Loucy (cell line): Measurements from ENCODE around the gene PCDHGB4.
"Not testable (repeated sequence)": the region's sequence is repeated elsewhere in the genome, so short reads cannot be mapped to it uniquely, and the experiment has no call there.

Experiments
- H2AFZ ChIP-seq: fragments of 200-600 bp; sonication (generic); 2 replicates; pipeline ENCODE4 v1.6.0; 2016; ENCODE audit warnings: antibody characterized with exemption, mild to moderate bottlenecking, low read length, moderate library complexity
- H3F3A ChIP-seq: fragments of 200-600 bp; 2 replicates; pipeline ENCODE4 v1.6.0; 2016; ENCODE audit warnings: antibody characterized with exemption, low read depth, mild to moderate bottlenecking
- H3K27me3 ChIP-seq: fragments of 200-600 bp; sonication (generic); 2 replicates; pipeline ENCODE4 v1.6.1; 2014; ENCODE audit warnings: low read length, mild to moderate bottlenecking; ENCODE audit not compliant: insufficient read depth, poor library complexity, severe bottlenecking
- H3K36me3 ChIP-seq: fragments of 200-600 bp; sonication (generic); 2 replicates; pipeline ENCODE4 v1.6.1; 2016; ENCODE audit warnings: low read length; ENCODE audit not compliant: insufficient read depth
- H3K4me1 ChIP-seq: fragments of 200-600 bp; sonication (generic); 2 replicates; pipeline ENCODE4 v1.5.1; 2014; ENCODE audit warnings: low read length, mild to moderate bottlenecking; ENCODE audit not compliant: insufficient read depth, poor library complexity, severe bottlenecking
- H3K4me2 ChIP-seq: fragments of 200-600 bp; sonication (generic); 2 replicates; pipeline ENCODE4 v1.6.0; 2014; ENCODE audit warnings: antibody characterized with exemption, low read length, low read depth, mild to moderate bottlenecking; ENCODE audit not compliant: poor library complexity, severe bottlenecking
- H3K4me3 ChIP-seq: fragments of 200-600 bp; sonication (generic); 2 replicates; pipeline ENCODE4 v1.5.1; 2014; ENCODE audit warnings: low read length, mild to moderate bottlenecking, mixed read lengths; ENCODE audit not compliant: poor library complexity, severe bottlenecking
- H3K79me2 ChIP-seq: fragments of 200-600 bp; sonication (generic); 2 replicates; pipeline ENCODE4 v1.6.1; 2014; ENCODE audit warnings: low read length; ENCODE audit not compliant: insufficient read depth
- H3K9ac ChIP-seq: fragments of 200-600 bp; sonication (generic); 2 replicates; pipeline ENCODE4 v1.6.0; 2014; ENCODE audit warnings: mild to moderate bottlenecking, low read depth, low read length, moderate library complexity; ENCODE audit not compliant: poor library complexity, severe bottlenecking
- H3K9me2 ChIP-seq: fragments of 200-600 bp; sonication (generic); replicated peaks from 2 replicates; pipeline ENCODE4 v1.6.1; 2016; ENCODE audit warnings: low read depth, low read length, mixed read lengths
- H3K9me3 ChIP-seq: fragments of 200-600 bp; sonication (generic); 2 replicates; pipeline ENCODE4 v1.6.1; 2014; ENCODE audit warnings: mild to moderate bottlenecking, antibody characterized with exemption, low read length, low read depth; ENCODE audit not compliant: insufficient read depth
- H4K20me1 ChIP-seq: fragments of 200-600 bp; sonication (generic); 2 replicates; pipeline ENCODE4 v1.6.0; 2014; ENCODE audit warnings: antibody characterized with exemption, low read length, mild to moderate bottlenecking; ENCODE audit not compliant: insufficient read depth, poor library complexity, severe bottlenecking
- CTCF ChIP-seq: fragments of 200-600 bp; sonication (generic); conservative IDR thresholded peaks from 2 replicates; pipeline ENCODE4 v1.5.1; 2014; ENCODE audit warnings: mild to moderate bottlenecking, antibody characterized with exemption, low read length
- EZH2phosphoT487 ChIP-seq: fragments of 200-600 bp; IDR thresholded peaks from 2 replicates; pipeline ENCODE4 v1.6.1; 2018; ENCODE audit warnings: antibody characterized with exemption, mild to moderate bottlenecking, moderate library complexity, borderline replicate concordance

The PCDHGB4 gene

GRCh38 chr5:141397756-141398551 is 10.5 kb downstream of the PCDHGB4 start, which contains the start of gene PCDHGB5:
Gene PCDHGB5 (plus strand): TSS chr5:141397947. CDS start chr5:141398128, 181 bp downstream.
- H4K20me1 ChIP-seq, H3K4me2 ChIP-seq, H2AFZ ChIP-seq, H3K27me3 ChIP-seq, H3K4me3 ChIP-seq, H3K79me2 ChIP-seq, H3K9ac ChIP-seq, H3F3A ChIP-seq, H3K4me1 ChIP-seq, H3K36me3 ChIP-seq, H3K9me3 ChIP-seq, H3K9me2 ChIP-seq: not testable (repeated sequence)
- 0 out of 2 replicates have a peak, but pooled peaks have one; percentile 8 for TF ChIP-seq CTCF

GRCh38 chr5:141398608-141399007 is 11.1 kb downstream of the PCDHGB4 start:
- no peaks in the 10 kb centered on the region for H3F3A ChIP-seq
- TF ChIP-seq EZH2phosphoT487 (no peak), CTCF (no peak)
- H3K36me3 ChIP-seq, result no peaks in the 10 kb centered on the region
- no peaks in the 10 kb centered on the region for H3K4me1 ChIP-seq
- H3K4me2 ChIP-seq, result no peak overlapping the region
- no peak overlapping the region for H3K4me3 ChIP-seq
- no peak overlapping the region for H3K9ac ChIP-seq
- H3K9me3 ChIP-seq, result no peaks in the 10 kb centered on the region
- H4K20me1 ChIP-seq, result no peaks in the 10 kb centered on the region
- H3K27me3 ChIP-seq, result no peaks in the 10 kb centered on the region
- no peaks in the 10 kb centered on the region for H3K79me2 ChIP-seq
- no peak overlapping the region for H2AFZ ChIP-seq
- no peaks in the 10 kb centered on the region for H3K9me2 ChIP-seq

- Histone ChIP-seq H4K20me1 (no peaks in the 10 kb centered on the region), H3K4me2 (no peak overlapping the region), H3K27me3 (no peaks in the 10 kb centered on the region), H3F3A (no peaks in the 10 kb centered on the region), H3K9me3 (no peaks in the 10 kb centered on the region), H3K4me1 (no peaks in the 10 kb centered on the region), H2AFZ (no peak overlapping the region), H3K9me2 (no peaks in the 10 kb centered on the region), H3K9ac (no peak overlapping the region), H3K79me2 (no peaks in the 10 kb centered on the region), H3K36me3 (no peaks in the 10 kb centered on the region), H3K4me3 (no peak overlapping the region)
- TF ChIP-seq EZH2phosphoT487 (no peak), CTCF (no peak)
These were observed 12.2 kb downstream of the PCDHGB4 start for GRCh38 chr5:141399555-141400258.
